ENCODE results near the gene ZNF710.

The ZNF710 gene

DNA sequence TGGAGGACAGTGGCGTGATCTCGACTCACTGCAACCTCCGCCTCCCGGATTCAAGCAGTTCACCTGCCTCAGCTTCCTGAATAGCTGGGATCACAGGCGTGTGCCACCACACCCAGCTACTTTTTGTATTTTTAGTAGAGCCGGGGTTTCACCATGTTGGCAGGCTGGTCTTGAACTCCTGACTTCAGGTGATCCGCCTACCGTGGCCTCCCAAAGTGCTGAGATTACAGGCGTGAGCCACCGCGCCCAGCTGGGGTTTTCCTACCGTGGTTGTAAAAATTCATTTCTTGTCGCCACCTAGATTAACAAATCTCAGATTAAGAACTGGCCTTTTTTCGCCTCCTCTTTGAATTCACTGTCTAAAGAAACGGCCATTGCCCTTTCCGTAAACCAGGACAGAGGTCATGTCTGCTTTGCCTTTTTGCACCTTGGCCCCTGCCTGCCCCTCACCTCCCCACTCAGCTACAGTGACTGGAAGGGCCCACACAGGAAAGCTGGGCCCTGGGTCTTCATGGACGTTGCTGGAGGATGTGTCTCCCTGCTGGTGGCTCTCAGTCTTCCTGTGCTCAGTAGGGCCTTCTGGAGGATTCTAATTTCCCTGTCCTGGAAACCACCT, 17.2 kb downstream of the ZNF710 start:
- DNase-seq (ENCODE audit: low read depth, low spot score), result no peak
- ChIA-PET POLR2A (interaction anchor here (0.7 kb wide), 1 partner anchor 173 kb away, joined by 4 read pairs; no protein-coding TSS in a partner anchor), CTCF (interaction anchor here (0.6 to 2.0 kb wide), 3 partner anchors 11 to 322 kb away, joined by 3 to 6 read pairs (median 4); no protein-coding TSS in a partner anchor)
- TF ChIP-seq, protein P1, sequence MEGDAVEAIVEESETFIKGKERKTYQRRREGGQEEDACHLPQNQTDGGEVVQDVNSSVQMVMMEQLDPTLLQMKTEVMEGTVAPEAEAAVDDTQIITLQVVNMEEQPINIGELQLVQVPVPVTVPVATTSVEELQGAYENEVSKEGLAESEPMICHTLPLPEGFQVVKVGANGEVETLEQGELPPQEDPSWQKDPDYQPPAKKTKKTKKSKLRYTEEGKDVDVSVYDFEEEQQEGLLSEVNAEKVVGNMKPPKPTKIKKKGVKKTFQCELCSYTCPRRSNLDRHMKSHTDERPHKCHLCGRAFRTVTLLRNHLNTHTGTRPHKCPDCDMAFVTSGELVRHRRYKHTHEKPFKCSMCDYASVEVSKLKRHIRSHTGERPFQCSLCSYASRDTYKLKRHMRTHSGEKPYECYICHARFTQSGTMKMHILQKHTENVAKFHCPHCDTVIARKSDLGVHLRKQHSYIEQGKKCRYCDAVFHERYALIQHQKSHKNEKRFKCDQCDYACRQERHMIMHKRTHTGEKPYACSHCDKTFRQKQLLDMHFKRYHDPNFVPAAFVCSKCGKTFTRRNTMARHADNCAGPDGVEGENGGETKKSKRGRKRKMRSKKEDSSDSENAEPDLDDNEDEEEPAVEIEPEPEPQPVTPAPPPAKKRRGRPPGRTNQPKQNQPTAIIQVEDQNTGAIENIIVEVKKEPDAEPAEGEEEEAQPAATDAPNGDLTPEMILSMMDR (IDR thresholded peaks at IDR 0.05; ENCODE audit: insufficient read depth, low read length, missing control alignments), result no peak
- no peak overlapping the region for H3K4me3 ChIP-seq (ENCODE audit: low read depth, low read length)

DNA sequence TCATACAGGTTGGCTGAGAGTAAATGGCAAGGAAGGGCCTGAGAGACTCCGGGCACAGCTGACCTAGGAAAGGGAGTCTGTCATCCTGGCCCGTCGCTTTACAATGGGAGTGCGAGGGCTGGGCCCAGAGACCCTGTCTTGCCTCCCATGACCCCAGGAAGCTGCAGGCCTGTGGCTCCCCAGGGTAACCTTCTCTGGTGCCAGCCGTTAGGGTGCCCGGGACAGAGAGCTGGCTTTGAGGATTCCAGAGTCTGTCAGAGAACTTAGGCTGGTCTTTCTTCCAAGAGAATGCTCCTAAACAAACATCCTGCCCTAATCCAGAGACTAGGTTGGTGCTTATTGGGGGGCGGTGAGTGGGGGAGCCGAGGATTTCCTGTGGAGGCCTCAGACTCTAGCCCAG, 18.5 kb downstream of the ZNF710 start:
- no peak for DNase-seq (ENCODE audit: low read depth, low spot score)
- H3K4me3 ChIP-seq (ENCODE audit: low read depth, low read length), result no peak overlapping the region
- CTCF ChIA-PET, result interaction anchor here (1.7 to 2.0 kb wide), 2 partner anchors 10 to 11 kb away, joined by 4 to 6 read pairs; no protein-coding TSS in a partner anchor
- POLR2A ChIA-PET, result no interaction called here
- TF ChIP-seq, protein P1 (IDR thresholded peaks at IDR 0.05; ENCODE audit: insufficient read depth, low read length, missing control alignments), result no peak

DNA sequence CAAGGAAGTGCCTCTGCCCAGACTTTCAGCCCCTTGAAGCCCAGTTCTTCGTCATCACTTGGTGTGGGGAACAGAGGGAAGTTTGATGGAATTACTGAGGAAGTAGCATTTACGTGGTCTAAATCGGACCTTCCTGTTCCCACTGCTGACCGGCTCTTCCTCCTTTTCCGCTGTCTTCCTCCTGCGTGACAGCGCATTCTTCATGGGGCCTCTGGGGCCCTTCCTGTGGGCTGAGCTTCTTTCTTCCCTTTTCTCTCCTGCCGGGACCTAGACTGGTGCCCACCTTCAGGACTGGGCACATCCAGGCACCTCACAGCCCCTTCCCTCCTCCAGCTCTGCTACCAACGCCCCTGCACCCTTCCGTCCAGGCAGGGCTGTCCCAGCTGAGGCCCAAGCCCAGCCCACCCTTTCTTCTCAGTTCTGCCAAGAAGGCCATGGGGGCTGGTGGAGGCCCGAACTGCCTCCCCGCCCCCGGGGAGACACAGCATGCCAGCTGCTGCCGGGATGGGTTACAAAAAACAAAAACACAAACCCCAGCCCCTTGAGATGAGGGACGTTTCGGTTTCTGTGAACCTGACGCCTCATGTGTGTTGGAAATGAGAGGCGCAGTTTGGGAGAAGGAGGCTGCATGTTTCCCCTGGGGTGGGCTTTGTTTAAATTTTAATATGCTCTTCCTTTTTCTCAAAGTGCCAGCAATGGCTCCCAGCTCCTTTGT, 19.1 kb downstream of the ZNF710 start:
- ChIA-PET POLR2A (no interaction called here), CTCF (interaction anchor here (1.7 kb wide), 1 partner anchor 11 kb away, joined by 4 read pairs; no protein-coding TSS in a partner anchor)
- no peak overlapping the region for H3K4me3 ChIP-seq (ENCODE audit: low read depth, low read length)
- TF ChIP-seq, protein P1 (IDR thresholded peaks at IDR 0.05; ENCODE audit: insufficient read depth, low read length, missing control alignments), result no peak
- DNase-seq (ENCODE audit: low read depth, low spot score), result no peak

DNA sequence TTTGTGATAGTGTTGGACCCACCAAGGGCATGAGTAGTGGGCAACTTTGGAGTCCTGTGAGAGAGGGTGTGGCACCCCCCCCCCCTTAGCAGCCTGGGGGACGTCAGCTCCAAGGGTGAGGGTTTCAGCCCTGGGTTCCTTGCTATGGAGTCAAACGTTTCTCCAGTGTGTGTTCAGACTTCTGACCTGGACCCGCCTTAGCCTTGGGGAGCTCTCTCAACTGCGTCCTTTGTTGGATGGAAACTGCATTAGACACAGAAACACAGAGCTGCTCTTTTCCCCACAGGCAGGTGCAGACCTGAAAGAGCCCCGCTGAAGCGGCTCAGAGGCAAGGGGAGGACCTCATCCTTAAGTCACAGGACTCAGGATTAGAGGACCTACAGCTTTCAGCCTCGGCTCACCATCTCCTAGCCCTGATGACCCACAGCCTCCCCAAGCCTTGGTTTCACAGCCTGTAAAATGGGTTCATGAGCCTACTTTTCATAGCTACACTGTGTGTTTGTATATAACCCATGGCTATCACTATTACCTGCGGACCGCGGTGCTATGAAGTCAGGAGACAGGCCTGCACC, 19.9 kb downstream of the ZNF710 start:
- ChIA-PET POLR2A (no interaction called here), CTCF (interaction anchor here (1.7 kb wide), 1 partner anchor 12 kb away, joined by 4 read pairs; no protein-coding TSS in a partner anchor)
- no peak for DNase-seq (ENCODE audit: low read depth, low spot score)
- TF ChIP-seq, protein P1 (IDR thresholded peaks at IDR 0.05; ENCODE audit: insufficient read depth, low read length, missing control alignments), result no peak
- H3K4me3 ChIP-seq (ENCODE audit: low read depth, low read length), result no peak overlapping the region

DNA sequence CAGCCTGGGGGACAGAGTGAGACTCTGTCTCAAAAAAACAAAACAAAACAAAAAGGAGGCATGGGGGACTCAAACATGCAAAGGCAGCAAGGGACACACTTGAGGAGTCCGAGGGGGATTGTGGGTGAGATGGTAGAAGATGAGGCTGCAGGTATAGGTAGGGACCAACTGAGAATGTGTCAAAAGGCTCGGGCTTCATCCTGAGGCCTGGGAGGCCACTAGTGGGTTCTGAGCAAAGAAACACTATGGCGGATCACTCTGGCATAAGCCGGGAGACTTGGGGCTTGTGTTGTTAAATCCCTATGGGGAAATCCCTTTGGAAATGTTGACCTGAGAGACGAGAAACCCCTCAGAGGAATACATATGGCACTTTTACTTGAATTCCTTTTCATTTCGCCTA, 21.2 kb downstream of the ZNF710 start:
- ChIA-PET CTCF (no interaction called here), POLR2A (no interaction called here)
- no peak for DNase-seq (ENCODE audit: low read depth, low spot score)
- H3K4me3 ChIP-seq (ENCODE audit: low read depth, low read length), result no peak overlapping the region
- TF ChIP-seq, protein P1 (IDR thresholded peaks at IDR 0.05; ENCODE audit: insufficient read depth, low read length, missing control alignments), result no peak
